SIG-M5 treated with dmso at 0.1 percent for 504 hours (cell line): Measurements from ENCODE around the gene CLOCK.
A peak's percentile ranks its signal among the peaks of the same experiment; 100 is the strongest.
"Not testable (repeated sequence)": the region's sequence is repeated elsewhere in the genome, so short reads cannot be mapped to it uniquely, and the experiment has no call there.

Experiments
- DNase-seq: peaks from one replicate; lab custom pipeline; 2025; ENCODE audit not compliant: unreplicated experiment; lab: John Stamatoyannopoulos, UW

CLOCK gene, protein sequence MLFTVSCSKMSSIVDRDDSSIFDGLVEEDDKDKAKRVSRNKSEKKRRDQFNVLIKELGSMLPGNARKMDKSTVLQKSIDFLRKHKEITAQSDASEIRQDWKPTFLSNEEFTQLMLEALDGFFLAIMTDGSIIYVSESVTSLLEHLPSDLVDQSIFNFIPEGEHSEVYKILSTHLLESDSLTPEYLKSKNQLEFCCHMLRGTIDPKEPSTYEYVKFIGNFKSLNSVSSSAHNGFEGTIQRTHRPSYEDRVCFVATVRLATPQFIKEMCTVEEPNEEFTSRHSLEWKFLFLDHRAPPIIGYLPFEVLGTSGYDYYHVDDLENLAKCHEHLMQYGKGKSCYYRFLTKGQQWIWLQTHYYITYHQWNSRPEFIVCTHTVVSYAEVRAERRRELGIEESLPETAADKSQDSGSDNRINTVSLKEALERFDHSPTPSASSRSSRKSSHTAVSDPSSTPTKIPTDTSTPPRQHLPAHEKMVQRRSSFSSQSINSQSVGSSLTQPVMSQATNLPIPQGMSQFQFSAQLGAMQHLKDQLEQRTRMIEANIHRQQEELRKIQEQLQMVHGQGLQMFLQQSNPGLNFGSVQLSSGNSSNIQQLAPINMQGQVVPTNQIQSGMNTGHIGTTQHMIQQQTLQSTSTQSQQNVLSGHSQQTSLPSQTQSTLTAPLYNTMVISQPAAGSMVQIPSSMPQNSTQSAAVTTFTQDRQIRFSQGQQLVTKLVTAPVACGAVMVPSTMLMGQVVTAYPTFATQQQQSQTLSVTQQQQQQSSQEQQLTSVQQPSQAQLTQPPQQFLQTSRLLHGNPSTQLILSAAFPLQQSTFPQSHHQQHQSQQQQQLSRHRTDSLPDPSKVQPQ

GRCh38 chr4:55546756-55547465 is at the start of gene CLOCK:
Gene CLOCK (minus strand): TSS chr4:55546909. CDS start chr4:55482785, 64,124 bp downstream.
- peak; percentile 69 for DNase-seq

GRCh38 chr4:55592014-55592413 is 45.3 kb upstream of the CLOCK start, which contains the start of gene PDCL2:
Gene PDCL2 (minus strand): TSS chr4:55592245. CDS start chr4:55592109, 136 bp downstream.
- no peak for DNase-seq

GRCh38 chr4:55588160-55588559 is 41.5 kb upstream of the CLOCK start:
- DNase-seq = no peak

DNA sequence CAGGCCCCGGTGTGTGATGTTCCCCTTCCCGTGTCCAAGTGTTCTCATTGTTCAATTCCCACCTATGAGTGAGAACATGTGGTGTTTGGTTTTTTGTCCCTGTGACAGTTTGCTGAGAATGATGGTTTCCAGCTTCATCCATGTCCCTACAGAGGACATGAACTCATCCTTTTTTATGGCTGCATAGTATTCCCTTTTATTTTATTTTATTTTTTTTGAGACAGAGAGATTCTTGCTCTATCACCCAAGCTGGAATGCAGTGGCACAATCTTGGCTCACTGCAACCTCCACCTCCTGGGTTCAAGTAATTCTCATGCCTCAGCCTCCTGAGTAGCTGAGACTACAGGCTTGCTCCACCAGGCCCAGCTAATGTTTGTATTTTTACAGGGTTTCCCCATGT is 36.1 kb upstream of the CLOCK start:
- DNase-seq = not testable (repeated sequence)

- DNase-seq = no peak
These were observed 31.8 kb upstream of the CLOCK start for GRCh38 chr4:55578341-55579010.

GRCh38 chr4:55575513-55575912 is 28.8 kb upstream of the CLOCK start:
- no peak for DNase-seq

GRCh38 chr4:55574252-55574651 is 27.5 kb upstream of the CLOCK start:
- DNase-seq = no peak

GRCh38 chr4:55571806-55572205 is 25.1 kb upstream of the CLOCK start:
- DNase-seq = peak; percentile 4

GRCh38 chr4:55568905-55569504 is 22.3 kb upstream of the CLOCK start:
- no peak for DNase-seq

GRCh38 chr4:55561889-55562288 is 15.2 kb upstream of the CLOCK start:
- peak; percentile 75 for DNase-seq

DNA sequence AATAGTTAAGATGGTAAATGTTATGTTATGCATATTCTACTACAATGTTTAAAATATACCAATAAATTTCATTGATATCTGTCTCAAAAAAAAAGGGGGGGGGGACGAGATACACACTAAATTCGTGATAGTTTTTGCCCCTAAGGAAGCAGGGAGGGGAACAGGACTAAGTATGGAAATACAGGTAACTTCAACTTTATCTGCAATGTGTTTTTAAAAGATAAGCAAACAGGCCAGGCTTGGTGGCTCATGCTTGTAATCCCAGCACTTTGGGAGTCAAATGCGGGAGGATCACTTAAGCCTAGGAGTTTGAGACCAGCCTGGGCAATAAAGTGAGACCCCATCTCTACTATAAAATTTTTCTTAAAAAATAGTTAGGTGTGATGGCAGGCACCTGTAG is 13.4 kb upstream of the CLOCK start:
- no peak for DNase-seq

DNA sequence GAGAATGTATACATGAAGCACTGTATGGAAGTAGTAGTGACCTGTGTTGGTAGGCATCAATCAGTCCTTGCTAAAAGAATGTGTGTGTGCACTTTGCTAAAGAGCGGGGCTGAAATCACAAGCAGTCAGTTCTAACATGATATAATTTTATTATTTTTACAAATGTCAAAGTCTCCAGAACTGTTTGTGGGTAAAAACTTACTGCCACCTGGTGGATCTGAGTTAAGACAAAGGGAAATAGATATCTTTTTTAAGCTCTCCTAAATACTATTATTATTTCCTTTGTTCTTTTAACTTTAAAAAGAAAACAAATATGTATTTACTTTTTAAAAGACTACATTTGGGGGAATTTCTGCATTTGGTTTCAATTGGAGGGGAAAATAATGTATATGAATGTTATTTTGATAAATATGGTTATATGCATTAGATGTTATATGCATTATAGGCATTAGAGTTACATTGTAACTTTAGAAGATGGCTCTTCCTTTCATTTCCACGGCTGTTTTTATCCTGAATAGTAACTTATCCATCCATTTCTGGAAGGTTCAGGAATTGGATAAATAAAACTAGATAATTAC is 7.8 kb upstream of the CLOCK start:
- DNase-seq = peak; percentile 23

DNA sequence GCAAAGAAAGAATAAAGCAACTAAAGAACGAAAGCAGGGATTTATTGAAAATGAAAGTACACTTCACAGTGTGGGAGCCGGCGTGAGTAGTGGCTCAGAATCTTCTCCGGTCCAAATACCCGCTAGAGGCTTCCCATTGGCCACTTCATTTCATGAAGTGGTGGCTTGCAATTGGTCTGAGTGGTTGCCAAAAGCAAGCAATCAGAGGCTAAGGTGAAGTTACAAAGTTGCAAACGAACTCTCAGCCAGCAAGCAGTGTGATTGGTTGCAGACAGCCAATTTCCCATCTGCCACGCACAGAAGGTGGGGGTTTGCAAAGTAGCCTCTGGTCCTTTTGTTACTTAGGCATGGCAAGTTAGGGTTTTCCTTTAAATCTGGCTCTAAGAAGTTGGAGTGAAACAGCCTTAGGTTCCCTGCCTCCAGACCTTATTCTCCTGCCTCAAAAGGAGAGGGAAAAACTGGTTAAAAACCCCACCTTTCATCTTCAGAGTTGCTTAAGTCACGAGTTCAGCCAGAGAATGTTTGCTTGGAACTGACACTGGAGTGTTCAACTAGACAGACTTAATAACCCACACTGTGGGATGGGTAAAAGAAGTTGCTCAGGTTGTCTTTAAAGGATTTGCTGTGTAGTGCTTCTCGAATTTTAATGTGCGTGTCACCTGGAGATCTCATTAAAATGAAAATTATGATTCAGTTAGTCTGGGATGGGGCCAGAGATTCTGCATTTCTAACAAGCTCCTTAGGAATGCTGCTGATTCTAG is 6.9 kb upstream of the CLOCK start:
- peak; percentile 9 for DNase-seq

- DNase-seq = not testable (repeated sequence)
These were observed 5.3 kb upstream of the CLOCK start for GRCh38 chr4:55551964-55552363.

- no peak for DNase-seq
These were observed 3.2 kb upstream of the CLOCK start for GRCh38 chr4:55549888-55550287.

- DNase-seq = no peak
These were observed 1.2 kb upstream of the CLOCK start for GRCh38 chr4:55547918-55548317.

GRCh38 chr4:55547466-55547770 is 709 bp upstream of the CLOCK start:
- DNase-seq = no peak

DNA sequence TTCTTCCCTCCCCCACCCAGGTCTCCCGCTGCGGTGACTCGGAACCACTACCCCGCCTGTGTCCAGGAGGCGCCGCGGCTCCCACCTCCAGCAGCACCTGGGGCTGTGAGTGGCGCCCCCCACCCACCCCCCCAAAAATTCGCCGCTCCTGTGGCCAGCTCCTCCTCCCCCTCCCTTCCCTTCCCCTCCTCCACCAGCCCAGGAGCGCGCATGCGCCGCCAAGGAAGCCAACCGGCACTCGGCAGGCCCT is 278 bp downstream of the CLOCK start:
- no peak for DNase-seq

DNA sequence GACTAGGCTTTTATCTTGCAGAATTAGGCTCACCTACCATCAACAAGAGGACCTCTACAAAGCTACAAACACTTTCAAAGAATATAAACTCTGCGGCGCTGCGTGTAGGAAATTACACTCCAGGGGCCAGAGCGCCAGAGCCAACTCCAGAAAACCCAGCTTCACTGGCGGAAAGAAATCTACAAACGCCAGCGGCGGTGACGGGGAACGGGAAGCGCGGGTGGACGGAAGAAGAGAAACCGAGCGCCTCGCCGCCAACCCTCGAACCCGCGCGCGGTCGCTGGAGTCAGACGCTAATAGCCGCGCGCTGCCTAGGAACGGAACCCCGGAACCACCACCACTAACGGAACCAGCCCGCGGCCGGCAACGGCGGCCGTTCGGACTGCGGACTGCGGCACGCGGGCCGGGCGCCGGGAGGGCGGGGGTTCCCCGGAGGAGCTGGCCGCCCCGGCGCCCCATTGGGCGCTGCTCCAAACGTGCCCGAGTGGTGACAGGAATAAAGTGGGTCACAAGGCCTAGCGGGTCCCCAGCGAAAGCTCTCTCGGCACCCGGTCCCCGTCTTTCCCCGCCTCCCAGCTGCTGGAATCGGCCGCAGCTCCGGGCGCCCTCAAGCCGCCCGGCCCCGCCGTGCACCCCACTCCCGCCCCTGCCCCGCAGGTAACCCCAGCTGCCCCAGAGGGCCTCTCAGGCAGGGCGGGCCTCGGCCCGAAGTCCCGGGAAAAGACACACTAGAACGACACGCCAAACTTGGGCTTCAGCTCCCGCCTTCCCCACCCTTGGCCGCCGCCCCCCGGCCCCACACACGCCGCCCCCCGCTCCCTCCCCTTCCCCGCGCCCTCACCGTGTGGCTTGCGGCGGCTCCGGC is 836 bp downstream of the CLOCK start:
- peak; percentile 56 for DNase-seq
